GM21390 (cell line): Measurements from ENCODE around the gene CDK17.

Experiments
- ATAC-seq: cut with Tn5 transposase; IDR thresholded peaks from one replicate; pipeline ENCODE4 v1.9.1; 2021; ENCODE audit not compliant: unreplicated experiment

The CDK17 gene

DNA sequence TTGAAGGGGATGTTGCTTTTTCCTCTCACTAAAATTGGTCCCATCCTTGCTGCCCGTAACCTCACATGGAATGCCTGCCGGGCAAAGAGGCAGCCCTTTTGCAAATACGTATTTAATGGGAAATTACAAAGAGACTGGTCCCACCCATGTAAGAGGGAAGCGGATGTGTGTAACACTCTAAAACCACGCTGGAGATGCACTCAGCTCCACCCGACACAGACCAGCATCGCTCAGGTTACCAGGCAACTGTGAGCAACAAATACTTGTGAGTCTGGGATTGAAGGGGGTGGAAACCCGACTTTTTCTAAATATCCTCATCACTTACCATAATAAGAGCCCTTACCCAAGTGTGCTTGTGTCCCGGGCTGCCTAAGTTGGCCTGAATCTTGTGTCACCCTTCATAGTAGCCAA, 158.4 kb downstream of the CDK17 start:
- no peak for ATAC-seq

DNA sequence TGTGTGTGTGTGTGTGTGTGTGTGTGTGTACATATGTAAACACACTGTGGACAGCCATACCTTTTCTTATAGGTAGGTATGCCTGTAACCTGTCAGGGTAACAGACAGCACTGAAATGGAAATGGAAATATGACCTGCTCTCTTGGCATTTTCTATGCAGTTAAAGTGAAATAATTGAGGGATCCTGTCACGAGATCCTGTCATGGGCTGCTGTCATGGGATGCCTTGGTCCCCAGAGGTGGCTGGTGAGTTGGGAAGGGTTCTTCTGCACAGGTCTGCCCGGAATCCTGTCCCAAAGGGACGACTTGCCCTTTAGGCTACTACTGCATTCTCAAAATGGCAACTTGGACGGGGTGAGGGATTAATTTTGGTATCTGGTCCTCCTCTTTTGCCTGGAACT, 158.8 kb downstream of the CDK17 start:
- no peak for ATAC-seq

DNA sequence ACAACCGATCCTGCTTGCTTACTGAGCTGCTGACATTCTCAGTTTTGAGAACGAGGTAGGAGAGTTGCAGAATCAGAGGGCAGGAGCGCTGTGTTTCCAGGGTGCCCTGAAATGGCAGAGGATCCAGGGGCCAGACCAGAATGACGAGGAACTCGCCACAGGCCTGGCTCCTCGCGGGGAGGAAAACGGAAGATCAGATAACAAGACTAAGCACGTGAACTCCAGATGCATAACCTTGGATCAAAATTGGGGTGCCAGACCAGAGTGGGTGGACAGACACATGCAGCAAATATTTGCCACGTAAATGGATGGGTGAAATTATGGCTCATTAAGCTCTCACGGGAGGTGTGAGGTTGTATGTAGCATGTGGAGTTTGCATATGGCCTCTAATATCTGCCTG, 159.6 kb downstream of the CDK17 start:
- no peak for ATAC-seq

DNA sequence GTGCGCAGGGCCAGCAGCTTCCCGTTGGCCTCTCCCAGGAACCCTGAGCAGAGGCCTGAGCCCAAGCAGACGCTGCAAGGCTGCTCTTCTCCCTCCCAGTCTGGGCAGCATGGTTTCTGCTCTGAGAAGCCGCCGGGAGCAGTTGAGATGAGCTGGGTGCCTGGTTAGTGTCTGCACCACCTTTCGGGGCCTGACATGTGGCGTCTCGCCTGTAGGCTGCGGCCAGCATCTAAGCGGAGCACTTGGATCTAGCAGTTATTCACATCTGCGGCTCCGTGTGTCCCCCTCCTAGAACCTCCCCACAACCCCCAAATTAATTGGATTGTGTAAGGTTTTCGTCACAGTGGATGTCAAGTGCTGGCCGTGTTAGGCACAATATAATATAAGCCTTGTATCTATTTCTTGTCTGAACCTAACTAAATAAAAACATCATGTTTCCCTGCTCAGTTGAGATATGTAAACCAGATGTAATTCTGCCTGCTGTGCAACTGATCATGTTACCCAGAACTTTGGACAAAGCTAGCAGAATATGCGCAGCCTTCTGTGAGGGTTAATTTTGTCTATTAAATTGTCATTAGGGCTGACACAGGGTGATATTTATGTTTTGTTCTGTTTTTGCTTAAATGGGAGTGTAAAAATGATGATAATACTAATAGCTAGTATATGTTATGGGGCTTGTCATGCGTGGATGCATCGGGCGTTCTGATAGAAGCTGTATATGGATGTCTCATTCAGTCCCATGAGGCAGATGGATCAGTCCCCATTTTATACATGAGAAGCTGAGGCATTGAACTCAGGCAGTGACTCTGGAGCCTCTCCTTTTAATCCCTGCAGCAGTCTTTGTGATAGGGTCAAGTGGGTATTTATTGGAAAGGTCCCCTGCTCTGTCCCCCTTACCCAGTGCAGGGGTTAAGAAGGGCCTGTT, 160.3 kb downstream of the CDK17 start:
- no peak for ATAC-seq

DNA sequence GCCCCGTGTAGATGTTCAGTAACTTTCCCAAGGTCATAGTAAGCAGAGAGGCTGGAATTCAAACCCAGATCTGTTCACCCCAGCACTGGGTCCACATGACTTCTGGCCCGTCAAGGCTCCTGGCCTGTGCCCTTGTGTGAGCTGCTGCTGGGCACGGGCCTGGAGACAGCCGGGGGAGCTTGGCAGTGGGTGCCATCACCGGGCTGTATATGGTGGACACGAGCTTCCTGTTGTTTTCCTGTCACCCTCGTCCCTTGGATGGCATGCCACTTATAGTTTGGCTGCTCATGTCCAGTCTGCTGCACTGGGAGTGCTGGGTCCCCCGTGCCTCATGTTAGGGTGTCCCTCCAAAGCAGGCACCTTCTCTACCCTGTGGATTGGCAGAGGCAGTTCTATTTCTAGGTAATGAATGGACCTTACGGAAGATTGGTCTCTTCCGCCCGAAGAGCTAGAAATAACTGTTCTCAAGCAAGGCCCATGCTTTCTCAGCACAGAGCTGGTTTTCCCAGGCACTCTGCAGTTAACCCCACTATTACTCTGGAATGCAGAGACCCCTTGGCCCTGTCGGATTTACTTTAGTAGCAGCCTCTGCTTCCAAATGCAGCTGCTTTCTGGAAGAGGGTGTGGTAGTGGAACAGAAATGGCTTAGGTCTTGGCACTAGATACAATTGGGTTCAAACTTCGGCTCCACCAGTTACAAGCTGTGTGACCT, 161.7 kb downstream of the CDK17 start:
- ATAC-seq = no peak

DNA sequence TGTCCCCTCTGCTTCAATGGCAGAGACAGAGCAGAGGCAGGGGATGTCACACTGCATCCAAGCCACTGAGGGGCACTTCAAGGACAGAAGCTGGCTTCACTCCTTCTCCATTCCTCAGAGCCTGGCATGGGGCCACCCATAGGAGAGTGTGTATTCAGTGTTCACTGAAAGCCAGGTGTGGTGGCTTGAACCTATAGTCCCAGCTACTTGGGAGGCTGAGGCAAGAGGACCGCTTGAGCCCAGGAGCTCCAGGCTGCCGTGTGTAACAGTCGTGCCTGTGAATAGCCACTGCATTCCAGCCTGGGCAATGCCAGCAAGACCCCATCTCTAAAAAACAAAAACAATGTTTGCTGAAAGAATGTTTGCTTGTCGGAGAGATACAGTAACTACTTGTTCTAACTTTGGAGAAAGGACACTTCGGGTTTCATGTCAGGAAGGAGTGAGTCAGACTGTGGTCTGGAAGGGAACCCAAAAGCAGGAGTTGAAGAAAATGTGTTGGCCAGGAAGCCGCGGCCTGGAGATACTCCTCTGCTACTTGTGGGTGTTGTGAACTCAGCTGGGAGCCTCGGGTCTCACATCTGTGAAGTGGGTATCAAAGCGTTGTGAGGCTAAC, 162.7 kb downstream of the CDK17 start:
- no peak for ATAC-seq

DNA sequence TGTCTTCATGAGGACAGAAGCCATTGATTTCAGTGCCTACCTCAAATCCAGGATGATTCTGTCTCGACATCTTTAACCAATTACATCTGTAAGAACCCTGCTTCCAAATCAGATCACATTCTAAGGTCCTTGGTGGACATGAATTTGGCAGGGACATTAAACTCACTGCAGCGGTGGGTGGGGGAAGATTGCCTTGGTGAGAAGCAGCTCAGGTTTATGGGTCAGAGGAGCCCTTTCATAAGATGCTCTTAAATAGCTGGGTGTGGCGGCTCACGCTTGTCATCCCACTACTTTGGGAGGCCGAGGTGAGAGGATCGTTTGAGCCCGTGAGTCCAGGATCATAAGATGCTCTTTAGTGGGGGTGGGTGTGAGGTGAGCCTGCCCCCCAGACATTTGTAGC, 163.2 kb downstream of the CDK17 start:
- no peak for ATAC-seq

DNA sequence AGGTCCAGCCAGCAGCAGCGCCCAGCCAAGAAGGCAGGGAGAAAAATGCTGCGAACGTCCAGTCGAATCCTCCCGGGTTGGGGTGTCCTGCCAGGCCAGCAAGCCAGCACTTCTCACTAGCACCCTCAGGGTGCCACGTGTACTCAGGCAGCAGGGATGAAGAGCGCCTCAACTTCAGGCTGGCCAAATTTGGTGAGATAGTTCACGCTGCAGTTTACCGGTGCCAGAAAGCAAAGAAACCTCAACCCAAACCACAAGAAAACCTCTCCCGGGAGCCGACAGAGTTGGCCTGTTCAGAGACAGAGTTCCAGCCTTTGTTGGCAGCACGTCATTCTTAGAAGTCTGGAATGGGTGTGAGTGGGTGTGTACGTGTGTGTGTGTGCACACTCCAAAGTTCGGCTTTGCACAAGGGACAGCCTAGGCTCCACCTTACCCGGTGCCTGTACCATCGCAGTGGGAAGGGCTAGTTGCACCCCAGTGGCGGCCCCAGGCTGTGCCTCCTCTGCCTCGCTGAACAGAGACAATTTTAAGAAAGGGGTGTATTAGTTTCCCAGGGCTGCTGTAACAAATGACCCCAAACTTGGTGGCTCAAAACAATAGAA, 163.9 kb downstream of the CDK17 start:
- ATAC-seq = no peak

DNA sequence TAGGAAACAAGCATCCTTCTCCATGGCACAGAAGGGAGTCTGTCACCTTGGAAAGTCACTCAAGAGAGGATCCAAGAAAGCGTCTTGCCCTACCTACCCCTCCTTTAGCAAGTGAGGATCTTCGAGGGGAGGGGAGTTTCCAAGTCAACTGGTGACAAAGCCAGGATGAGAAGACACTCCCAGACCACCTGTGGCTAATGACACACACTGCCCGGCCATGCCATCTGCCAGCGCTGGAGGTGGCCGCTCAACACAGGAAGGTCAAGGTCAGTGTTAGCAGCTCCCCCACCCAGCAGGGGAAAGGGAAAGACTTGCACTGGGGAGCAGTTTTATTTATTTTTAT, 164.8 kb downstream of the CDK17 start:
- ATAC-seq = no peak

DNA sequence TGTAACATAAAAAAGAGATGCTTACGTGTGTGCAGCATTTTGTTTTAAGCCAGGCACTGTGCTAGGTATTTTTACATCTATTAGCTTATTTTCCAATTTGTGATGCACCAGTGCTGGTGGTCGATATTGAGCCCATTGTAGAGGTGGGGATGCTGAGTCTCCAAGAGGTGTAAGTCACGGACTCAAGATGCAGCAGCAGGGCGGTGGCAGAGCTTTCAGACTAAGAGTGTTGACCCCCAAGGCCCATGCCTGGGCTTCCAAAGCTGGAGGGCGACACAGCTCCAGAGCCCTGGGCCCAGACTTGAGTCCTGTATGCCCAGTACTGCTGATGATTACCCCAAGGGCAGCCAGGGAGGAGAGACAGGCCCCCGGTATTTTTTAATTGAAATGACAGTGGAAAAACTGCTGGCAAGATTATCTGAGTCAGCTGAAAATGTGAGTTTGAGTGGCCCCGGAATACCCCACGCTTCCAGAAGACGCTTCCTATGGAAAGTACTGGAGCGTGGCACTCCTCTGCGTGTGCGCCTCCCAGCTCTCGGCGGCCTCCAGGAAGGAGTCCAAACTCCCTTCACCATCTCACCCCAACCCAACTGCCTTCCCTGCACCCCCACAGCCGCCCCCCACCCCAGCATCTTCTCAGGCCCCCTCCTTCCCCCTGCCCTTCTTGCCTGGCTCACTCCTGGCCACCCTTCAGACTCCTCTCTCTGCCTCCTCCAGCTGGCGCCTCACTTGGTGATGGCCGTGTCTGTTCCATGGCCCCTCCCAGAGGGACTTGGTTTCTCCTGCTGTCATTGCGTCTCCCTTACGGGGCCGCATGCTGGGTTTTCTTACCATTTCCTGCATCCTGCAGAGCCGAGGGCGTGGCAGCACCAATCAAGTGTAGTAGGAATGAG, 165.4 kb downstream of the CDK17 start:
- ATAC-seq = no peak

DNA sequence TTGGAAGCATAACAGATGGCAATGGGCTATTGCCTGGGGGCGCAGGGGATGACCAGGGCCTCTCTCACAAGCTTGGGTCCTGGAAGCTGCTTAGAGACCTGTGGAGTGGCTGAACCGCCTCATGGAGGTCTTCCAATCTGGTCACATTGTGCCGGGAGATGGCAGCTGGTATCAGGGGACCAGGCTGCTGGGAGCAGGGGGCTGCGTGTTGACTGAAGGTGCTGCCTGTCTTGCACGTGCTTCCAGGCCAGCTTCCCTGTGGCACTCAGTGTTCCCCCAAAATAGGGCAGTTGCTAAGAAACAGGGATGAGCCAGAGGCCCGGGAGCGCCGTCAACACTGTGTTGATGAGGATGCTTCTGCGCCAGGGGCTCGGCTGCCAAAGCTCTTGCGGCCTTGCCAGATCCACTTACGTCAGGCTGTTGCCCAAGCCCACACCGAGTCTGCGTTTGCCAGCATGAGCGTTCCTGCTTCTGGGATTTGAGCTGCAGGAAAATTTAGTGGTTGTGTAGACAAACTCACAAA, 166.2 kb downstream of the CDK17 start:
- ATAC-seq = no peak

DNA sequence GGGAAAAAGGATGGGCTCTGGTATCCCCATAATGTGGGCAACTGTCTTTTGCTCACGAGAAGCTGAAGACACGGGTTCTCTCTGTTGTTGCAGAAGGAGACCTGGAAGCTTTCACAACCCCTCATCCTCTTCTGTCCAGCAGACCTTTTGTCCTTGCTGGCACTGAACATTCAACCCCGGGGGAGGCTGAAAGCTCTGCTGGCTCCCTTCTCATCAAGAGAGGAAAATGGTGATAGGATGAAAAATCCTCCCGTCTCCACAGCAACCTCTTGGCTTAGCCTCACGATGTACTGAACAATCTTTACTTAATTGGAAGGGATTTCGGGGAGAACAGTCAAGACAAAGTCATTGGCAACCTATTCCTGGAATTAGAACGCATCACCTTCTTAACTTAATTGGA, 167.1 kb downstream of the CDK17 start:
- no peak for ATAC-seq

DNA sequence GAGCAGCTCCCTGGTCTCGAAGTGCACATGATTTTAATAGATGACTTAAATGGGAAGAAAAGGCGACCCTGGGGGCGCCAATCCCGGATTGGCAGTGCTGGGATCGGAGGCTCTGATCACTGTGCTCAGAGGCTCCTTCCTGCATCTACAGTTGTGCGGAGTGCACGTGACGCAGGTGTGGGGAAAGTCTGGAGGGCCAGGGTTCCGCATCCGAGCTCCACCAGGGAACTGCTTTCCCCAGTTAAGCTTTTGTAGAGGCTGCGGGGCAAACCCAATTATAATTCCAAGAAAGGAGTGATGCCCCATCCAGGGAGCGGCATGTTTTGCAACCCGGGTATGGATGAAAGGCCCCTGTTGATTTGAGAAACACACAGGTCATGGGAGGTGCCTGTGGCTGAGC, 169.6 kb downstream of the CDK17 start:
- ATAC-seq = no peak

DNA sequence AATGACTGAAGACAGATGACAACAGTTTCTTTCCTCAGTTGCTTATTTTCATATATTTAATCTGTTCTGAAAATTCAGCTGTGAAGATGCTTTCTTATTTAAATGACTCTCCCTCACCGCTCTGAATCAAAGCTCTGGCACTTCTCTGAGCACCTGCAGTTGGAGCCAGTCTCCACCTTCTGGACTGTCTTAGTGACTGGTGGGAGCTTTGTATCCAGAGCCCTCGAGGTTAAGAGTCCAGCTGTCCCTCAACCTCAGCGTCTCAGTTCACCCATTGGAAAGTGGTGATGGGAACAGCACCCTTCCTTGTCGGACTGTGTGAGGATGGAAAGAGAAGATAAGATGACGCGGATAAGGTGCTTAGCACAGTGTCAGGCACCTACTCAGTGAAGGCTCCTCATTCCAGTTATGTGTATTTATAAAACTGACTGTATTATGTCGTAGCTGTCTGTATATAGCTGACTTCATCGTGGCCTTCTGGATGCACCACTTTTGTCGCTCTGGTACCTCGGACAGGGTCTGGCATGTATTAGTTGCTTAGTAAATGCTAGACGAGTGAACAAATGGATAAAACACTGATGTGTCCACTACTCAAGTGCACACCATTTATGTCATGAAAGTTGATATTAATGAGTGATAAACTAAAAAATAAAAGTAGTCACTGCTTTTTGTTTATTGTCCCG, 171.5 kb downstream of the CDK17 start:
- ATAC-seq = no peak
